SK-N-SH treated with all-trans-retinoic acid at 6 μM for 48 hours (cell line): ENCODE results near the gene RBM17.

Experiments
- BACH2 ChIP-seq: fragments of 250-450 bp; sonication (Bioruptor Pico); IDR thresholded peaks from 2 replicates; pipeline ENCODE4 v1.9.0; 2021; ENCODE audit warnings: mild to moderate bottlenecking, borderline replicate concordance
- CREB5 ChIP-seq: fragments of 250-450 bp; sonication (Bioruptor Pico); IDR thresholded peaks from 2 replicates; pipeline ENCODE4 v1.5.1; 2020; ENCODE audit warnings: low read depth, mild to moderate bottlenecking, moderate library complexity
- CSDC2 ChIP-seq: fragments of 250-450 bp; sonication (Bioruptor Pico); IDR thresholded peaks from 2 replicates; pipeline ENCODE4 v1.5.0; 2020; ENCODE audit warnings: mild to moderate bottlenecking, moderate library complexity
- ESRRG ChIP-seq: fragments of 250-450 bp; sonication (Bioruptor Pico); IDR thresholded peaks from 2 replicates; pipeline ENCODE4 v1.6.1; 2021; ENCODE audit warnings: mild to moderate bottlenecking
- GLIS3 ChIP-seq: fragments of 250-450 bp; sonication (Bioruptor Pico); IDR thresholded peaks from 2 replicates; pipeline ENCODE4 v1.5.0; 2020; ENCODE audit warnings: mild to moderate bottlenecking, moderate library complexity
- RARB ChIP-seq: fragments of 250-450 bp; sonication (Bioruptor Pico); IDR thresholded peaks from 2 replicates; pipeline ENCODE4 v1.8.0; 2021; ENCODE audit warnings: mild to moderate bottlenecking, moderate library complexity
- TCF4 ChIP-seq: fragments of 250-450 bp; sonication (Bioruptor Pico); IDR thresholded peaks from 2 replicates; pipeline ENCODE4 v1.8.0; 2021; ENCODE audit warnings: mild to moderate bottlenecking, moderate library complexity, borderline replicate concordance
- ZC3H10 ChIP-seq: fragments of 250-450 bp; sonication (Bioruptor Pico); IDR thresholded peaks from 2 replicates; pipeline ENCODE4 v1.5.1; 2021; ENCODE audit warnings: mild to moderate bottlenecking, moderate library complexity
- ZFP3 ChIP-seq: fragments of 250-450 bp; sonication (Bioruptor Pico); IDR thresholded peaks from 2 replicates; pipeline ENCODE4 v1.5.0; 2020; ENCODE audit warnings: mild to moderate bottlenecking, moderate library complexity
- ZNF565 ChIP-seq: fragments of 450-650 bp; formaldehyde crosslinking; conservative IDR thresholded peaks from 2 replicates; pipeline ENCODE4 v1.5.0; 2020; ENCODE audit warnings: low read depth, mild to moderate bottlenecking, moderate library complexity
- ZNF8 ChIP-seq: fragments of 450-650 bp; formaldehyde crosslinking; IDR thresholded peaks from 2 replicates; pipeline ENCODE4 v1.5.0; 2020; ENCODE audit warnings: mild to moderate bottlenecking, moderate library complexity
- TF ChIP-seq, protein P1 (sequence below): fragments of 250-450 bp; sonication (Bioruptor Pico); IDR thresholded peaks from 2 replicates; pipeline ENCODE4 v1.8.0; 2020; ENCODE audit warnings: mild to moderate bottlenecking, moderate library complexity, borderline replicate concordance

GRCh38 chr10:6055929-6056328 lies 32.9 kb upstream of the RBM17 start:
- TF ChIP-seq ZC3H10 (CRISPR knock-in tag) (no peak), ZNF565 (no peak), CREB5 (CRISPR knock-in tag) (no peak), RARB (CRISPR knock-in tag) (no peak), TCF4 (CRISPR knock-in tag) (no peak), GLIS3 (no peak), BACH2 (CRISPR knock-in tag) (no peak), CSDC2 (no peak), ESRRG (no peak), ZNF8 (no peak), ZFP3 (CRISPR knock-in tag) (no peak)
- TF ChIP-seq, protein P1, sequence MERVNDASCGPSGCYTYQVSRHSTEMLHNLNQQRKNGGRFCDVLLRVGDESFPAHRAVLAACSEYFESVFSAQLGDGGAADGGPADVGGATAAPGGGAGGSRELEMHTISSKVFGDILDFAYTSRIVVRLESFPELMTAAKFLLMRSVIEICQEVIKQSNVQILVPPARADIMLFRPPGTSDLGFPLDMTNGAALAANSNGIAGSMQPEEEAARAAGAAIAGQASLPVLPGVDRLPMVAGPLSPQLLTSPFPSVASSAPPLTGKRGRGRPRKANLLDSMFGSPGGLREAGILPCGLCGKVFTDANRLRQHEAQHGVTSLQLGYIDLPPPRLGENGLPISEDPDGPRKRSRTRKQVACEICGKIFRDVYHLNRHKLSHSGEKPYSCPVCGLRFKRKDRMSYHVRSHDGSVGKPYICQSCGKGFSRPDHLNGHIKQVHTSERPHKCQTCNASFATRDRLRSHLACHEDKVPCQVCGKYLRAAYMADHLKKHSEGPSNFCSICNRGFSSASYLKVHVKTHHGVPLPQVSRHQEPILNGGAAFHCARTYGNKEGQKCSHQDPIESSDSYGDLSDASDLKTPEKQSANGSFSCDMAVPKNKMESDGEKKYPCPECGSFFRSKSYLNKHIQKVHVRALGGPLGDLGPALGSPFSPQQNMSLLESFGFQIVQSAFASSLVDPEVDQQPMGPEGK: no peak
